Activated naive CD4-positive, alpha-beta T cell treated with anti-CD3 and anti-CD28 coated beads for 36 hours (primary cell): ENCODE results near the gene BCL11B. TPM values are rescaled to one million over a fixed set of nuclear protein-coding genes. Genes with fewer than 3 reads are reported as not detected.

ENCODE experiments used
- CTCF ChIA-PET: fragments of 350-600 bp; sonication (Branson Sonifier 250); formaldehyde crosslinking; loops from one replicate; lab custom pipeline; 2021; ENCODE audit warnings: antibody characterized with exemption; lab: Charles Lee
- DNase-seq: peaks from one replicate; pipeline ENCODE4 v3.0.0-alpha.2; 2020
- H3K27ac Mint-ChIP-seq: one replicate; pipeline ENCODE4 v1.8.0; 2021; ENCODE audit warnings: mild to moderate bottlenecking, mixed read lengths
- H3K27me3 Mint-ChIP-seq: one replicate; pipeline ENCODE4 v1.8.0; 2021; ENCODE audit warnings: low read depth, mixed read lengths
- H3K36me3 Mint-ChIP-seq: one replicate; pipeline ENCODE4 v1.8.0; 2021; ENCODE audit warnings: low read depth, mixed read lengths
- H3K4me1 Mint-ChIP-seq: one replicate; pipeline ENCODE4 v1.8.0; 2021; ENCODE audit warnings: low read depth, mixed read lengths
- H3K4me3 Mint-ChIP-seq: one replicate; pipeline ENCODE4 v1.8.0; 2021; ENCODE audit warnings: mild to moderate bottlenecking, moderate library complexity, mixed read lengths
- H3K9me3 Mint-ChIP-seq: one replicate; pipeline ENCODE4 v1.8.0; 2021; ENCODE audit warnings: mixed read lengths
- intact Hi-C: fragments of 100-400 bp; cut with micrococcal nuclease; formaldehyde crosslinking; loops from one replicate; pipeline ENCODE4 v1.15.1; 2023
- total RNA-seq, 2 experiments: library from RNA; stranded (reverse); gene quantifications; one replicate each; pipeline ENCODE4 v1.2.3, GENCODE V29; 2021

Gene BCL11B
- total RNA-seq, 2 experiments from 2014 or later, result 71.7 to 71.9 TPM

DNA sequence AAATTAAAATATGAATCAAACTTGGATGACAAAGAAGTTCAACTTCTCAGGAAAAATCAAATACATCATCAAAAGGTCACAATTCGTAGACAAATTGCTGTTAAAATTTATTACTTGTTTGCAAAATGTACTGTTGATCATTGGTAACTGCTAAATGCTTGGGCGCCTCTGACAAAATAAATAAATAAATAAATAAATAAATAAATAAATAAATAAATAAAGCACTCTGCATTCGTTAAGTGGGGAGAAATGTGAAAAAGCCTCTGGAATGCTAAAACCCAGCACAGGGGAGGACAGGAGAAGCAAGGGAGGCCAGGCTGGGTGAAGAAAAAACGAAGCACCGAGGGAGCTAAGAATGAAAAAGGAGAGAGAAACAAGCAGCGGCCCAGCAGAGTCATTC, 115.2 kb downstream of the BCL11B start:
- no peak for DNase-seq
- Mint-ChIP-seq H3K4me1 (peaks cover 6% of the 10 kb centered on the region), H3K36me3 (peaks cover 4% of the 10 kb centered on the region), H3K27me3 (no peaks in the 10 kb centered on the region), H3K9me3 (peaks cover 5% of the 10 kb centered on the region), H3K27ac (no peak overlapping the region), H3K4me3 (no peak overlapping the region)
- intact Hi-C loops, result no loop called here
- CTCF ChIA-PET, result no interaction called here

DNA sequence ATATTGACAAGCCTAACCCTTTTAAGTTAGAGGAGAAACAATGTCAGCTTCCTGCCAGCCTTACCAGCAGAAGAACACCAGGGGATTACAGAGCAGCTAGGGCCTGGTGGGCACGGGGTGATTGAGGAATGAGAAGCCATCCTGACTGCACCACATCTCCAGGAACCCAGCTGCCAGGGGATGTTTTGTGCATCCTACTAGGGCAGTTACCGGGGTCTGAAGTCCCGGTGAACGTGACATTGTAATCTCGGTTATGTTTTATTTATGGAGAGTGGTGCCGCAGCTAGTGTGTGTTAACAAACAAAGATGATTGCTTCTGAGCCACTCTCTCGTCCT, 115.9 kb downstream of the BCL11B start:
- Mint-ChIP-seq H3K4me3 (no peak overlapping the region), H3K36me3 (no peaks in the 10 kb centered on the region), H3K9me3 (no peaks in the 10 kb centered on the region), H3K27ac (no peak overlapping the region), H3K4me1 (peaks cover 6% of the 10 kb centered on the region), H3K27me3 (no peaks in the 10 kb centered on the region)
- CTCF ChIA-PET, result no interaction called here
- intact Hi-C loops, result no loop called here
- DNase-seq, result no peak

DNA sequence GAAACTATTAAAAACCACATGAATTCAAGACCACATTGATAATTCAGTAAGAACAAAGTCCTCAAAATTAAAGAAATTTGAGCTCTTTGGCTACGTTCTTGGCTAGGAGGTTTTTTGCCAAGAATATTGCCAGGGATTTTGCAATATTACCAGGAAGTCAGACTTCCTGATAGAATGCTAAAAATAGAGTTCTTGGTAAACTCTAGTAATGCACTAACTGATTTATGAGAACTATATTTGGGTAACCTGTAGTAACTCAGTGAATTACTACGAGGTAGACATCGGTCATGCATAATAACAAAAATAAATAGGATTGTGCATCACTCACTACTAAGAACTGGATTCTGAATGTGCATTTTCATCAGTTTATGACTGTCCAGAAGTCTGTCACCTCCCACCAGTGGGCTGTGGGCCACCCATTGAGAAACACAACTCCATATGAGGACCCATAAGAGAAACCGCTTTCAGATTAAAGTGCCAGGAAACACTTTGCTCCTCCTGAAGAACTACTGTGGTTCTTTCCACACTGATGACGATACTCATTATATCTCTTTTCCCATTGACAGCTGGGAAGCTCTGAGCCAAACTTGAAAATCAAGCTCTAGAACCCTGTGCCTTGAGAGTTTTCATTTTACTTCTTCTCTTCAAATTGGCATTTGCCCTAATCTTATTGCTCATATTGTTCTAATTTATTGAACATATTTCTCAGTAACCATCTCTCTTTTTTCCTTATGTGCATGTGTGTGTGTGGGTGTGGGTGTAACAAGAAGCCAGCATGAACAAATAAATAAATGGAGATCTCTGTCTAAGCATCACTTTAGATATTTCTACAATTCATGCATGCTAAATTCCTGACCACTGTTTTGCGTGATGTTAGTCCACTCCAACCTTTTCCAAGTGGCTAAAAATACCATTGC, 116.6 kb downstream of the BCL11B start:
- no peak overlapping the region for H3K27ac Mint-ChIP-seq
- no peaks in the 10 kb centered on the region for H3K36me3 Mint-ChIP-seq
- intact Hi-C loops, result no loop called here
- no peaks in the 10 kb centered on the region for H3K27me3 Mint-ChIP-seq
- CTCF ChIA-PET, result no interaction called here
- peaks cover 6% of the 10 kb centered on the region for H3K4me1 Mint-ChIP-seq
- no peak for DNase-seq
- no peaks in the 10 kb centered on the region for H3K9me3 Mint-ChIP-seq
- H3K4me3 Mint-ChIP-seq, result no peak overlapping the region

DNA sequence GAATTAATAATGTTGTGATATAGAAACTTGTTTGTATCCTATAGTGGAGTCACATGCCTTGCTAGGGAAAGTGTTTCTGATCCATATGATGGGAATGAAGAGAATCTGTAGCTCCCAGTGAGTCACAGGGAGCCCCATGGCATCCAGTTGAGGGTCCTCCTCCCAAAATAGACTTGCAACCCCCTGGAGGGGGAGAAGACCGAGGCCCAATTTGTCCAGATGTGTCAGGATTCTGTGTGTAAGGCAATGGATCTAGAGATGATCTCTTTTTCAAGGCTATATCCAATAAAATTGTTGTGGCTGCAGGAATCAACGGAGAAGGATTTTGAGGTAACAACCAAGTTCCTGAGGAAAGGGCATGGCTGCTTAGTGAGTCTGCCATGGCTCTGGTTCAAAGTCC, 121.8 kb downstream of the BCL11B start:
- H3K27me3 Mint-ChIP-seq, result no peaks in the 10 kb centered on the region
- intact Hi-C loops, result no loop called here
- DNase-seq, result no peak
- H3K36me3 Mint-ChIP-seq, result no peaks in the 10 kb centered on the region
- CTCF ChIA-PET, result no interaction called here
- H3K27ac Mint-ChIP-seq, result no peak overlapping the region
- H3K4me1 Mint-ChIP-seq, result no peaks in the 10 kb centered on the region
- no peaks in the 10 kb centered on the region for H3K9me3 Mint-ChIP-seq
- no peak overlapping the region for H3K4me3 Mint-ChIP-seq

DNA sequence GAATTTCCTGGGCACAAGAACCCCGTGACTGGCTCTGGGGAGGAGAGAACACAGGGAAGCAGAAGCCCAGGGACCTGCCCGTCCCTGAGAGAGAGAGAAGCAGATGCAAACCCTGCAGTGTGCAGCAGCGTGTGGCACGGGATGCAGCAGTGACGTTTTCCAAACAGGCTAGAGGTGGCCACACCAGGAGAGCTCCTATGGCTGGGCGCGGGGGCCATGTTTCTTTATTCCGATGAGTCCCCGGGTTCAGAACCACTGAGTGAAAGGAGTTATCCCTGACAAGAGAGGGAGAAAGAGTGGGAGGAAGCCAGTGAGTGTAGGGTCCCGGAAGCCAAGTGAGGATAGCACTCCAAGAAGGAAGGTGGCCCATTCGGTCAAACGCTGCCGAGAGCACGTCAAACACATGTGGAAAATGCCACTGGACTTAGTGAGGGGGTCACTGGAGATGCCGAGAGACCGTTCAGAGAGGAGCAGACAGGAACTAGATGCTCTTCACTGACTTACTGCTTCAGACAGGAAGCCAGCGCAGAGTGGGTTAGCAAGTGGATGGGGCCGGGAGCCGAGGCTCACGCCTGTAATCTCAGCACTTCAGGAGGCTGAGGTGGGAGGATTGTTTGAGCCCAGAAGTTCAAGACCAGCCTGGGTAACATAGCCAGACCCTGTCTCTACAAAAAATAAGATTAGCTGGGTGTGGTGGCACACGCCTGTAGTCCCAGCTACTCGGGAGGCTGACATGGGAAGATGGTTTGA, 123.0 kb downstream of the BCL11B start:
- Mint-ChIP-seq H3K4me3 (no peak overlapping the region), H3K27me3 (no peaks in the 10 kb centered on the region), H3K9me3 (no peaks in the 10 kb centered on the region), H3K27ac (no peak overlapping the region), H3K4me1 (peaks cover 4% of the 10 kb centered on the region), H3K36me3 (no peaks in the 10 kb centered on the region)
- no peak for DNase-seq
- intact Hi-C loops, result no loop called here
- CTCF ChIA-PET, result interaction anchor here (0.6 kb wide), 1 partner anchor 1735 kb away, joined by 3 read pairs; no protein-coding TSS in a partner anchor

DNA sequence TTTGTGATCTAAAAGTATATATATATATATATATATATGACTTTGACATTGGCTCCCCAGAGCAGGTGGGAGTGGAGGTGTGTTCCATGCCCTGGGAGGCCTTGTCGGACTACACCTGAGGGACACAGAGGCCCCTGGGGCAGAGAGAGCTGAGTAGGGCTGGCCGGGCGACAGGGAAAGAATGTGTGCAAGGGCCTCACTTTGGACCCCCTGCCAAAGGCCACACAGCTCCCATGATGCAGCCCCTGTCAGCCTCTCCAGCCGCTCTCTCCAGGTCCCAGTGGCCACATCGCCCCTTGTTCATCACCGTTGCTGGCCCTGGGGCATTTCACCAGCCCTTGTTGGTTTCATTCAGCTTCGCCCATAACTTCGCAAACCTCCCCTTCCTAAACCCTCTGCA, 123.9 kb downstream of the BCL11B start:
- H3K27me3 Mint-ChIP-seq, result no peaks in the 10 kb centered on the region
- no peaks in the 10 kb centered on the region for H3K9me3 Mint-ChIP-seq
- no peak for DNase-seq
- CTCF ChIA-PET, result interaction anchor here (0.6 to 0.7 kb wide), 2 partner anchors 95 to 1167 kb away, joined by 3 read pairs; no protein-coding TSS in a partner anchor
- intact Hi-C loops, result no loop called here
- no peak overlapping the region for H3K4me3 Mint-ChIP-seq
- no peak overlapping the region for H3K27ac Mint-ChIP-seq
- peaks cover 6% of the 10 kb centered on the region for H3K4me1 Mint-ChIP-seq
- no peaks in the 10 kb centered on the region for H3K36me3 Mint-ChIP-seq

DNA sequence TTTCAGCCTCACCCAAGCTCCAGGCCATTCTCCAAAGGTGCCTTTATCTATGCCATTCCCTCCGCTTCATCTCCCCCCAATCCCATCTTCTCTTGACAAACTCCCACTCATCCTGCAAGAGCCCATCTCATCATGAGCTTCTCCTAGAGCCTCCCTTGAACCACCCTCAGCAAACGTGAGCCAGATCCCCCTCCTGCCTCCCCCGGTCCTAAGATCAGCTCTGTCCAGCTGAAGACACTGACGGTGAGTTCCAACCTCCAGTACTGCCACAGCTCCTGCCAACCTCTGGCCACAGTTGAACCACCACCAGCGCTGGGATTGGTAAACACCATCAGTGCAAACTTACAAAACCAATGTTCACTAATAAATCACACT, 124.6 kb downstream of the BCL11B start:
- CTCF ChIA-PET, result interaction anchor here (0.6 to 0.7 kb wide), 2 partner anchors 95 to 1166 kb away, joined by 3 read pairs; no protein-coding TSS in a partner anchor
- Mint-ChIP-seq H3K36me3 (no peaks in the 10 kb centered on the region), H3K4me1 (peaks cover 6% of the 10 kb centered on the region)

DNA sequence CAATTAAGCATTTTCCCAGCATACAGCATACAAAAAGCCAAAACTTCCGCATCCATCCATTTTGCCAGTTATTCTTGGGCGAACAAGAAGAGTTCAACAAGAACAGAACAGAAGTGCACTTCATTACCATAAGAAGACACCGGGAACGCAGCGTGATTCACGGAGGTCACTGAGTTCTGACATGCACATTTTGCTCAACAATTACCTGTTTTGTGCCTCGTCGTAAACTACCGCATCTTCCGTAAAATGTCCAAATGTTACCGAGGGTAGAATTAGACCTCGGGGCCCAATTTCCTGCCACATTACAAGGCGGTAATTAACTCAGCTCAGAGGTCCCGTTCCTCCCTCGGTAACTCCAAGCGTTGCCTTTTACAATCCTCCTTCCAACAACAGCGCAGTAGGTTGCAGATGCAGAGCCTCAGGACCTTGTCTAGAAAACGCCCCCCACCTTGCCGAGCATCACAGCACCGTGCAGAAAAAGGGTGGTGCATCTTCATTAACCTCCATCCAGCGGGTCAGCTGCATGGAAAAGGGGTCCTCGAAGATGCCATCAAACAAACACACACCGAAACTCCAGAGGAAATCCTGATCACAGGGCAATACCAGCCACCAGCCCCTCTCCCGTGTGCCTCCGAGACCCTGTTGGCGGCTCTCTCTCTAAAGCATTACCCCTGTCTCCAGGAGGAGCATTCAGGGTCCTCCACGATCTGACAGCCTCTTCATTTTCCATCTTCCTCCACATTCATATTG, 125.2 kb downstream of the BCL11B start:
- CTCF ChIA-PET, result no interaction called here
- Mint-ChIP-seq H3K4me3 (no peak overlapping the region), H3K36me3 (no peaks in the 10 kb centered on the region), H3K27ac (no peak overlapping the region), H3K4me1 (peaks cover 6% of the 10 kb centered on the region), H3K9me3 (no peaks in the 10 kb centered on the region), H3K27me3 (no peaks in the 10 kb centered on the region)
- intact Hi-C loops, result no loop called here
- DNase-seq, result no peak

More for the DNA sequence above, 124.6 kb downstream of the BCL11B start:
- no peak overlapping the region for H3K27ac Mint-ChIP-seq
- no peak overlapping the region for H3K4me3 Mint-ChIP-seq
- no peaks in the 10 kb centered on the region for H3K9me3 Mint-ChIP-seq
- intact Hi-C loops, result no loop called here
- no peak for DNase-seq
- H3K27me3 Mint-ChIP-seq, result no peaks in the 10 kb centered on the region

DNA sequence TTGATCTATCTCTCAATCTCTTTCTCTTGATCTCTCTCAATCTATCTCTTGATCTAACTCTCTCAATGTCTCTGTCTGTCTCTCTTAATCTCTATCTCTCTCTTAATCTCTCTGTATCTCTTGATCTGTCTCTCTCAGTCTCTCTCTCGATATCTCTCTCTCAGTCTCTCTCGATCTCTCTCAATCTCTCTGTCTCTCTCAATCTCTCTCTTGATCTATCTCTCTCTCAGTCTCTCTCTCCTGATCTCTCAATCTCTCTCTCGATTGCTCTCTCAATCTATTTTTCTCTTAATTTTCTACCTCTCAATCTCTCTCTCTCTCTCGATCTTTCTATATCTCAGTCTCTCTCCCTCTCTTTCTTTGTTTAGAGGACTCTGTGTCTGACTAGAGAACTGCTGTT, 126.7 kb downstream of the BCL11B start:
- Mint-ChIP-seq H3K36me3 (no peaks in the 10 kb centered on the region), H3K9me3 (no peaks in the 10 kb centered on the region), H3K4me3 (no peak overlapping the region), H3K4me1 (peaks cover 6% of the 10 kb centered on the region), H3K27ac (no peak overlapping the region), H3K27me3 (no peaks in the 10 kb centered on the region)
- intact Hi-C loops, result no loop called here
- DNase-seq, result no peak
- CTCF ChIA-PET, result no interaction called here

DNA sequence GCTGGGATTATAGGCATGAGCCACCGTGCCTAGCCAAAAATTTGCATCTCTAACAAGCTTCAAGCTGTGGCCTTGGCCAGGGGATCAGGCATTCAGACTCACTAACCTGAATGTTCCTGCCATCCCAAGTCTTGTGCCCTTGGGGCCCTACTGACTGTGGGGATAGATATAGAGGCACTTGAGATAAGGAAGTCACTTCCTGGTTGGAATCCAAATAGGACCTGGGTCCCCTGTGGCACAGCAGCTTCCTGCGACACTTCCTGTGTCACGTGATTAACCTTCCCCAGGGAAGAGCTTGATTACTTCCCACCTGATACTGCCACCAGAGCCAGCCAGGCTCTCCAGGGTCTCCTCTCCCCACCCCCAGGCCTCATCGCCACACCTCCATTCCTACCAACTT, 128.2 kb downstream of the BCL11B start:
- Mint-ChIP-seq H3K4me1 (peaks cover 6% of the 10 kb centered on the region), H3K36me3 (no peaks in the 10 kb centered on the region), H3K27me3 (no peaks in the 10 kb centered on the region), H3K27ac (no peak overlapping the region), H3K9me3 (no peaks in the 10 kb centered on the region), H3K4me3 (no peak overlapping the region)
- CTCF ChIA-PET, result no interaction called here
- no peak for DNase-seq
- intact Hi-C loops, result no loop called here

DNA sequence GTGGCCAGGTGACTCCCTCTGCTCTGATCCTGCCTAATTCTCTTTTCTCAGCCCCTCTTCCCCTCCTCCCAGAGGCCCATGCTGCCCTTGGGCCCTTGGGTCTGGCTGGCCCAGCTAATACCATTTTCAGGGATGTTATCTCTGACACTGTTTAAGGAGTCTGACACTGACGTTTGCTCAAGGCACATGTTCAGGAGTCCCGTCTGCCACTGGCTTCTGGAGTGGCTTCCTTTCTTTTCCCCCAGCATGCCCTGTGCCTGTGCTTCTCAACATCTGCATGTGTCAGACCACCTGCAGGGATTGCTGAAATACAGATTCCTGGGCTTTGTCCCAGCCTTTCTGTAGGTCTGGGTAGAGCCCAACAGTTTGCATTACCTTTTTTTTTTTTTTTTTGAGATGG, 128.9 kb downstream of the BCL11B start:
- no peaks in the 10 kb centered on the region for H3K9me3 Mint-ChIP-seq
- H3K36me3 Mint-ChIP-seq, result no peaks in the 10 kb centered on the region
- CTCF ChIA-PET, result no interaction called here
- intact Hi-C loops, result no loop called here
- H3K4me1 Mint-ChIP-seq, result peaks cover 10% of the 10 kb centered on the region
- H3K27ac Mint-ChIP-seq, result no peak overlapping the region
- no peaks in the 10 kb centered on the region for H3K27me3 Mint-ChIP-seq
- DNase-seq, result no peak
- H3K4me3 Mint-ChIP-seq, result no peak overlapping the region

DNA sequence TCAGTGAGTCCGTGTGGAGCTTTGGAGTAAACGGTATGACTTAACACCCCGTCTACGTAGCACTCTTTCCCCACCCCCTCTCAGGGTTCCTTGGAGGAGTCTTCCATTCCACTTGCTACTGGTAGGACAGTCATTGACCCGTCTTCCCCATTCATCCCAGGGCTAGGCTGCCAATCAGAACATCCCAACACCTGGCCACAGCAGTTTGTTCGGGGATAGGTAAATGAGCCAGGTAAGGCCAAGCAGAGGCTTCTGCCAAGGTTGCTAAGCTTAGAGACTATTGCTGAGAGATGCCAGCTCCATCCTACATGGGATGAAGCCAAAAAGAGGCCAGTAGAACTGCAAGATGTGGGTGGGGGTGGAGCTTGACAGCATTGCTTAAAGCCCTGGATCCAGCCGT, 130.8 kb downstream of the BCL11B start:
- Mint-ChIP-seq H3K27ac (no peak overlapping the region), H3K36me3 (no peaks in the 10 kb centered on the region), H3K4me1 (peaks cover 16% of the 10 kb centered on the region), H3K27me3 (no peaks in the 10 kb centered on the region), H3K9me3 (no peaks in the 10 kb centered on the region), H3K4me3 (no peak overlapping the region)
- CTCF ChIA-PET, result no interaction called here
- intact Hi-C loops, result no loop called here
- no peak for DNase-seq
